HEK293 (cell line): ENCODE measurements around the gene CREBBP.

Source experiments
- CTCF ChIA-PET: fragments of 350-600 bp; formaldehyde crosslinking; extraction: SDS; loops from one replicate; lab custom pipeline; 2021; ENCODE audit warnings: antibody characterized with exemption; lab: Yijun Ruan, JAX
- POLR2A ChIA-PET: fragments of 300-600 bp; formaldehyde crosslinking; extraction: SDS; loops from one replicate; lab custom pipeline; 2020; ENCODE audit warnings: antibody characterized with exemption, inconsistent platforms; lab: Yijun Ruan, JAX
- H3K27ac ChIP-seq: fragments of 200-500 bp; sonication (Bioruptor generic); 2 replicates; pipeline ENCODE4 v1.5.1; 2014; ENCODE audit warnings: low read depth, low read length, control low read depth, inconsistent platforms; ENCODE audit errors: extremely low read depth
- H3K36me3 ChIP-seq, 2 experiments: fragments of 200-500 bp in 1 of 2; sonication (Bioruptor generic) in 1 of 2; 1 replicate in 1 of 2; 2 replicates in 1 of 2; pipeline ENCODE4 v1.5.1; 2014 to 2017; ENCODE audit warnings: inconsistent platforms in 2 of 2, low read length in 2 of 2; ENCODE audit not compliant: control insufficient read depth in 2 of 2, insufficient read depth in 1 of 2
- H3K4me1 ChIP-seq: fragments of 200-500 bp; sonication (Bioruptor generic); 2 replicates; pipeline ENCODE4 v1.5.1; 2014; ENCODE audit warnings: mild to moderate bottlenecking, low read length, inconsistent platforms; ENCODE audit not compliant: control insufficient read depth, insufficient read depth
- H3K4me3 ChIP-seq: 2 replicates; pipeline ENCODE4 v1.5.1; 2011; ENCODE audit warnings: low read depth, mild to moderate bottlenecking, control low read depth, low read length, moderate library complexity
- H3K9me3 ChIP-seq: fragments of 200-500 bp; sonication (Bioruptor generic); 2 replicates; pipeline ENCODE4 v1.5.1; 2014; ENCODE audit warnings: low read depth, low read length, inconsistent platforms; ENCODE audit not compliant: control insufficient read depth, insufficient read depth
- CTCF ChIP-seq: fragments of 450-650 bp; formaldehyde crosslinking; IDR thresholded peaks from 2 replicates; pipeline ENCODE4 v1.5.1; 2016; ENCODE audit warnings: missing biosample characterization, missing genetic modification characterization
- FEZF1 ChIP-seq: fragments of 450-650 bp; formaldehyde crosslinking; IDR thresholded peaks from 2 replicates; pipeline ENCODE4 v1.5.1; 2016; ENCODE audit warnings: missing biosample characterization, missing genetic modification characterization
- GLI2 ChIP-seq: fragments of 450-650 bp; formaldehyde crosslinking; IDR thresholded peaks from 2 replicates; pipeline ENCODE4; 2017; ENCODE audit warnings: missing biosample characterization, missing genetic modification characterization, low read depth, borderline replicate concordance
- GLIS1 ChIP-seq: fragments of 450-650 bp; formaldehyde crosslinking; IDR thresholded peaks from 2 replicates; pipeline ENCODE4 v1.5.1; 2016; ENCODE audit warnings: missing biosample characterization, missing genetic modification characterization
- KLF1 ChIP-seq: fragments of 450-650 bp; formaldehyde crosslinking; IDR thresholded peaks from 2 replicates; pipeline ENCODE4 v1.5.1; 2016; ENCODE audit warnings: missing biosample characterization, missing genetic modification characterization
- KLF10 ChIP-seq: fragments of 450-650 bp; IDR thresholded peaks from 2 replicates; pipeline ENCODE4 v1.5.1; 2018; ENCODE audit warnings: missing biosample characterization, mild to moderate bottlenecking, missing genetic modification characterization
- KLF16 ChIP-seq: fragments of 450-650 bp; formaldehyde crosslinking; IDR thresholded peaks from 2 replicates; pipeline ENCODE4 v1.5.1; 2017; ENCODE audit warnings: missing biosample characterization, missing genetic modification characterization
- PBX3 ChIP-seq: sonication (generic); formaldehyde crosslinking; IDR thresholded peaks from 2 replicates; pipeline ENCODE4 v1.8.1; 2022; ENCODE audit warnings: mild to moderate bottlenecking, moderate library complexity, missing genetic modification reagents
- SCRT2 ChIP-seq: fragments of 450-650 bp; formaldehyde crosslinking; IDR thresholded peaks from 2 replicates; pipeline ENCODE4 v1.5.1; 2016; ENCODE audit warnings: missing biosample characterization, missing genetic modification characterization
- ZFP69B ChIP-seq: fragments of 450-650 bp; formaldehyde crosslinking; IDR thresholded peaks from 2 replicates; pipeline ENCODE4 v1.5.1; 2016; ENCODE audit warnings: missing biosample characterization, missing genetic modification characterization
- ZNF114 ChIP-seq: fragments of 450-650 bp; formaldehyde crosslinking; IDR thresholded peaks from 2 replicates; pipeline ENCODE4 v1.5.0; 2017; ENCODE audit warnings: missing biosample characterization, missing genetic modification characterization
- ZNF23 ChIP-seq: fragments of 450-650 bp; formaldehyde crosslinking; IDR thresholded peaks from 2 replicates; pipeline ENCODE4 v1.5.1; 2016; ENCODE audit warnings: missing biosample characterization, missing genetic modification characterization, borderline replicate concordance
- ZNF280C ChIP-seq: fragments of 450-650 bp; formaldehyde crosslinking; IDR thresholded peaks from 2 replicates; pipeline ENCODE4 v1.5.1; 2016; ENCODE audit warnings: missing biosample characterization, missing genetic modification characterization
- ZNF292 ChIP-seq: fragments of 450-650 bp; formaldehyde crosslinking; IDR thresholded peaks from 2 replicates; pipeline ENCODE4 v1.5.1; 2016; ENCODE audit warnings: low read depth, missing biosample characterization, missing genetic modification characterization, borderline replicate concordance
- ZNF391 ChIP-seq: fragments of 450-650 bp; formaldehyde crosslinking; IDR thresholded peaks from 2 replicates; pipeline ENCODE4 v1.5.1; 2016; ENCODE audit warnings: low read depth, missing biosample characterization, missing genetic modification characterization, borderline replicate concordance
- ZNF394 ChIP-seq: fragments of 450-650 bp; formaldehyde crosslinking; IDR thresholded peaks from 2 replicates; pipeline ENCODE4 v1.5.1; 2016; ENCODE audit warnings: missing biosample characterization, missing genetic modification characterization, mild to moderate bottlenecking, moderate library complexity, borderline replicate concordance
- ZNF404 ChIP-seq: fragments of 450-650 bp; formaldehyde crosslinking; IDR thresholded peaks from 2 replicates; pipeline ENCODE4 v1.5.1; 2017; ENCODE audit warnings: missing biosample characterization, missing genetic modification characterization
- ZNF449 ChIP-seq: fragments of 450-650 bp; formaldehyde crosslinking; IDR thresholded peaks from 2 replicates; pipeline ENCODE4 v1.5.1; 2017; ENCODE audit warnings: missing biosample characterization, mild to moderate bottlenecking, missing genetic modification characterization, moderate library complexity
- ZNF521 ChIP-seq: fragments of 450-650 bp; formaldehyde crosslinking; IDR thresholded peaks from 2 replicates; pipeline ENCODE4 v1.5.1; 2017; ENCODE audit warnings: missing biosample characterization, mild to moderate bottlenecking, missing genetic modification characterization
- ZNF600 ChIP-seq: fragments of 450-650 bp; formaldehyde crosslinking; IDR thresholded peaks from 2 replicates; pipeline ENCODE4 v1.5.1; 2016; ENCODE audit warnings: missing biosample characterization, missing genetic modification characterization
- ZNF623 ChIP-seq: fragments of 450-650 bp; formaldehyde crosslinking; IDR thresholded peaks from 2 replicates; pipeline ENCODE4 v1.5.1; 2016; ENCODE audit warnings: missing biosample characterization, missing genetic modification characterization
- ZNF654 ChIP-seq: fragments of 450-650 bp; formaldehyde crosslinking; IDR thresholded peaks from 2 replicates; pipeline ENCODE4 v1.5.1; 2016; ENCODE audit warnings: low read depth, missing biosample characterization, missing genetic modification characterization
- ZNF658 ChIP-seq: fragments of 450-650 bp; formaldehyde crosslinking; IDR thresholded peaks from 2 replicates; pipeline ENCODE4; 2016; ENCODE audit warnings: missing biosample characterization, missing genetic modification characterization

Gene CREBBP

GRCh38 chr16:3759736-3760135 is 120.8 kb downstream of the CREBBP start:
- CTCF ChIA-PET, result no interaction called here
- H3K9me3 ChIP-seq, result no peaks in the 10 kb centered on the region
- TF ChIP-seq ZNF654 (no peak), SCRT2 (tag by site-specific recombination) (peak; percentile 43; the same call in 1 of the 2 replicates)
- TF ChIP-seq, all 188 proteins: peak for 1
- Histone ChIP-seq H3K4me1 (no peaks in the 10 kb centered on the region), H3K4me3 (no peak overlapping the region), H3K36me3 (peaks cover 13 to 85% of the 10 kb centered on the region in 2 experiments), H3K27ac (no peak overlapping the region)
- POLR2A ChIA-PET, result no interaction called here

GRCh38 chr16:3756113-3756512 is 124.4 kb downstream of the CREBBP start:
- peaks cover 12 to 85% of the 10 kb centered on the region in 2 experiments for H3K36me3 ChIP-seq
- POLR2A ChIA-PET, result no interaction called here

GRCh38 chr16:3755249-3755648 is 125.3 kb downstream of the CREBBP start:
- CTCF ChIA-PET, result no interaction called here
- Histone ChIP-seq H3K27ac (no peak overlapping the region), H3K4me1 (no peaks in the 10 kb centered on the region), H3K9me3 (no peaks in the 10 kb centered on the region), H3K36me3 (peaks cover 13 to 89% of the 10 kb centered on the region in 2 experiments), H3K4me3 (no peak overlapping the region)
- POLR2A ChIA-PET, result no interaction called here
- TF ChIP-seq ZNF280C (tag by site-specific recombination) (no peak), FEZF1 (tag by site-specific recombination) (no peak), ZNF391 (tag by site-specific recombination) (no peak), ZNF114 (tag by site-specific recombination) (no peak), KLF16 (tag by site-specific recombination) (no peak), PBX3 (CRISPR knock-in tag) (no peak), GLI2 (tag by site-specific recombination) (no peak), ZNF292 (tag by site-specific recombination) (no peak), KLF10 (tag by site-specific recombination) (no peak), ZNF23 (no peak), ZNF600 (tag by site-specific recombination) (no peak), ZNF521 (tag by site-specific recombination) (no peak), GLIS1 (tag by site-specific recombination) (no peak), CTCF (tag by site-specific recombination) (no peak), ZNF404 (no peak), ZNF394 (tag by site-specific recombination) (no peak)

More at GRCh38 chr16:3756113-3756512, 124.4 kb downstream of the CREBBP start:
- H3K4me1 ChIP-seq, result no peaks in the 10 kb centered on the region
- no peaks in the 10 kb centered on the region for H3K9me3 ChIP-seq
- H3K4me3 ChIP-seq, result no peak overlapping the region
- no peak overlapping the region for H3K27ac ChIP-seq
- no peak for TF ChIP-seq ZFP69B (tag by site-specific recombination)
- TF ChIP-seq ZNF449 (tag by site-specific recombination), result no peak
- no peak for TF ChIP-seq KLF1 (tag by site-specific recombination)
- TF ChIP-seq ZNF623, result no peak
- TF ChIP-seq ZNF658 (tag by site-specific recombination), result no peak
- TF ChIP-seq, all 188 proteins: peak for 0
- CTCF ChIA-PET, result no interaction called here
